H54 (cell line): Measurements from ENCODE around the gene VCP.

Source experiments
- DNase-seq: peaks from one replicate; pipeline ENCODE4 v3.0.0; 2011; ENCODE audit warnings: low spot score, mixed read lengths; ENCODE audit not compliant: insufficient read length
- FAIRE-seq: peaks from 3 replicates; lab custom pipeline; 2011; peaks lifted over from hg19 to GRCh38; lab: Jason Lieb, UNC
- POLR2A ChIP-seq: IDR thresholded peaks from 2 replicates; pipeline ENCODE4 v1.6.1; 2011; ENCODE audit warnings: low read depth, mild to moderate bottlenecking, low read length

The VCP gene

GRCh38 chr9:35060548-35061207, 11.7 kb downstream of the VCP start:
- no peak for FAIRE-seq
- DNase-seq: no peak

GRCh38 chr9:35059438-35059837, 13.0 kb downstream of the VCP start:
- FAIRE-seq (no peak), DNase-seq (no peak)
- no peak for TF ChIP-seq POLR2A

More at GRCh38 chr9:35060548-35061207, 11.7 kb downstream of the VCP start:
- TF ChIP-seq POLR2A: no peak

- DNase-seq (no peak), FAIRE-seq (no peak)
- no peak for TF ChIP-seq POLR2A
Measured at GRCh38 chr9:35057271-35057620, 15.2 kb downstream of the VCP start.

GRCh38 chr9:35056571-35057270, 15.7 kb downstream of the VCP start:
- FAIRE-seq (no peak), DNase-seq (no peak)
- TF ChIP-seq POLR2A: no peak

DNA sequence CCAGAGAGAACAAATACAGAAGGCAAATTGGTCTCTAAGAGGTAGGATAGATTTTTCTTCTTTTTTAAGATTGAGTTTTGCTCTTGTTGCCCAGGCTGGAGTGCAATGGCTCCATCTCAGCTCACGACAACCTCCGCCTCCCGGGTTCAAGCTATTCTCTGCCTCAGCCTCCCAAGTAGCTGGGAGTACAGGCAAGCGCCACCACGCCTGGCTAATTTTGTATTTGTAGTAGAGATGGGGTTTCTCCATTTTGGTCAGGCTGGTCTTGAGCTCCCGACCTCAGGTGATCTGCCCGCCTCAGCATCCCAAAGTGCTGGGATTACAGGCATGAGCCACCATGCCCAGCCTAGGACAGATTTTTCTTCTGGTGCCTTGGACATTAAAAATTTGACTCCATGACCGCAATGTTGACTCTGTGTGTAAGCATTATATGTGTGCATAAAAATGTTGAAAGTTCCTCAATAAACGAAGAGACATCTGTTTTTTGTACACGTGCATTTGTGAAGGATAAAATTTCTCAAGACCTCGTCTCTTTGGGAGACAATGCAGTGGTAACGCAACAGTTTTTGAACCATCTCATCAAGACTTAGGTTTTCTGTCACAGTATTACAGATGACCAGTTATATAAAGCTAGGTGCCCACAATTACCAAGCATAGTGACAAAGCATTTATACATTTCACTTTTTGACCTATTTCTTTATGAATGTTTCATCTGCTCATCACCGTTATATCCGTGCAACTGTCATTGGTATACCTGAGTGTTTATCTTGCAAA, 17.4 kb downstream of the VCP start:
- TF ChIP-seq POLR2A: no peak
- FAIRE-seq (no peak), DNase-seq (no peak)

GRCh38 chr9:35054185-35054835, 18.1 kb downstream of the VCP start:
- no peak for TF ChIP-seq POLR2A
- no peak for FAIRE-seq
- DNase-seq: no peak

GRCh38 chr9:35051069-35051967, 21.1 kb downstream of the VCP start:
- FAIRE-seq (no peak), DNase-seq (no peak)
- no peak for TF ChIP-seq POLR2A

- TF ChIP-seq POLR2A: no peak
- DNase-seq: no peak
- FAIRE-seq: no peak
Measured at GRCh38 chr9:35048511-35048910, 23.9 kb downstream of the VCP start.

- DNase-seq (no peak), FAIRE-seq (no peak)
- TF ChIP-seq POLR2A: no peak
Measured at GRCh38 chr9:35044071-35044470, 28.4 kb downstream of the VCP start.

GRCh38 chr9:35042891-35043545, 29.4 kb downstream of the VCP start:
- FAIRE-seq (no peak), DNase-seq (no peak)
- no peak for TF ChIP-seq POLR2A

DNA sequence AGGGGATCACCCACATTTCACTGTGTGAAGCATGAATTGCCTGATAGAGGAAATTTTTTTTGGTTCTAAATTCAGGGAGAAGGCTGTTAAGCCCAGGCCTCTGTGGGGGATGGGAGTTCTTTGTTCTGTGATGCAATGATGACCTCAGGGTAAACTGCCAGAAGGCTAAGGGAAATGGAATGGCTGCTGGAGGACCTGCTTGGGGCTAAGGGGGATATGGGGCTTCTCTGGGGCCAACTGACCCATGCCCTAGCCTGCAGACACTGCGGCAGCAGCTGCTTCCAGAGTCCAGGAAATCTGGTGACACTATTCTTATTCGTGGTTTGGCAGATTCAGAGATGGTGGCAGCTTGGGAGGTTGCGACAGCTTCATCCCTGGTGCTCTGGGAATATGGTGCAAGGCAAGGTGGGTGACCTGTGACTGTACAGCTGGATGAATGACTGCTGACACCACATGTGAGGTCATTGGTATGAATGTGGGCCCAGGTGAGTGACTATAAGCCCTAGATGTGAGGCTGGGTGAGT, 30.3 kb downstream of the VCP start:
- TF ChIP-seq POLR2A: no peak
- FAIRE-seq (no peak), DNase-seq (no peak)
